GM12891 (cell line): ENCODE data around the gene SMARCAL1.

Source experiments
- POLR2A ChIP-seq: IDR thresholded peaks from 2 replicates; pipeline ENCODE4 v1.6.1; 2011; ENCODE audit warnings: low read depth, low read length, control low read depth
- POLR2AphosphoS5 ChIP-seq: IDR thresholded peaks from 2 replicates; pipeline ENCODE4 v1.6.1; 2011; ENCODE audit warnings: low read depth, low read length, control low read depth
- SPI1 ChIP-seq: IDR thresholded peaks from 2 replicates; pipeline ENCODE4 v1.6.1; 2011; ENCODE audit warnings: low read depth, low read length, control low read depth

DNA sequence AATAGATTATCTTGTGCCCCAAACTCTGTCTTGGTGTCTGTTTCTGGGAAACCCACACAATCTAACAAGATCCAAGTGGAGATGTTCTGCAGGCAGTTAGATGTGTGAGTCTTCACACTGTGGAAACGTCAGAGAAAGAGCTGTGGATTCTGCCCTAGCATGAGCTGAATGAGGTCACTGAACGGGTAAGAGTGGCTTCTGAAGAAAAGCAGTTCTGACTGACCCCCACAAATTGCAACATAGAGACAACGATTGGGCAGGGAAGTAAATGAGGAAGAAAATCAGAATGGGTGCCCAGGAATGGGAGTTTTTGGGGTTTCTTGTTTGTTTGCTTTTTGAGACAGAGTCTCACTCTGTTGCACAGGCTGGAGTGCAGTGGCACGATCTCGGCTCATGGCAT lies 73.5 kb downstream of the SMARCAL1 start:
- no peak for TF ChIP-seq POLR2A
- TF ChIP-seq SPI1: no peak
- no peak for TF ChIP-seq POLR2AphosphoS5
